GM12878 (cell line): ENCODE results near the gene HCFC2.

Experiments used
- FOXM1 ChIP-seq: IDR thresholded peaks from 2 replicates; pipeline ENCODE4 v1.6.1; 2012; ENCODE audit warnings: low read depth, mild to moderate bottlenecking, inconsistent platforms, low read length, moderate library complexity
- MYC ChIP-seq: IDR thresholded peaks from 2 replicates; pipeline ENCODE4 v1.6.1; 2011; ENCODE audit warnings: mild to moderate bottlenecking, low read length, moderate library complexity, inconsistent platforms; ENCODE audit not compliant: insufficient read depth, insufficient replicate concordance, insufficient read length, severe bottlenecking
- TF ChIP-seq, protein P1 (sequence below), 3 experiments: IDR thresholded peaks in 2 of 3; conservative IDR thresholded peaks in 1 of 3; 2 replicates each; pipeline ENCODE4 v1.5.1; 2011; ENCODE audit warnings: low read depth in 3 of 3, low read length in 3 of 3, mild to moderate bottlenecking in 3 of 3, control low read depth in 2 of 3, moderate library complexity in 2 of 3, inconsistent platforms in 1 of 3, mixed read lengths in 1 of 3; ENCODE audit not compliant: control insufficient read depth in 2 of 3, insufficient read depth in 1 of 3; ENCODE audit errors: extremely low read depth in 1 of 3

DNA sequence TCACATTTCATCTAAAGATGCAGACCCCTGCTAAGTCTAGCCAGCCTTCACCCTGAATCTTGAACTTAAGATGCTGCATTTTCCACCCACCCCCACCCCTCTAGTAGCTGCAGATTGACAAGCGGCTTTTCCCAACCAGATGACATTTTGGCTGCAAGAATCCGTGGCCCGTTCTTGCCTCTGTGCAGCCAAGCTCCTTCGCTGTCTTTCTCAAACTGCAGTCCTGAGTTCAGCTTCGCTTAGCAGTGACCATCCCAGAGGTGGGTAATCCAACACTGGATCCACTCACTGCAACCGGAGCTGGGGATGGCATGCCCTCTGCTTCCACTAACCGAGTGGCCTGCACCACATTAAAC lies 74.4 kb downstream of the HCFC2 start:
- TF ChIP-seq FOXM1 (no peak), MYC (peak; percentile 15)
- TF ChIP-seq, protein P1, sequence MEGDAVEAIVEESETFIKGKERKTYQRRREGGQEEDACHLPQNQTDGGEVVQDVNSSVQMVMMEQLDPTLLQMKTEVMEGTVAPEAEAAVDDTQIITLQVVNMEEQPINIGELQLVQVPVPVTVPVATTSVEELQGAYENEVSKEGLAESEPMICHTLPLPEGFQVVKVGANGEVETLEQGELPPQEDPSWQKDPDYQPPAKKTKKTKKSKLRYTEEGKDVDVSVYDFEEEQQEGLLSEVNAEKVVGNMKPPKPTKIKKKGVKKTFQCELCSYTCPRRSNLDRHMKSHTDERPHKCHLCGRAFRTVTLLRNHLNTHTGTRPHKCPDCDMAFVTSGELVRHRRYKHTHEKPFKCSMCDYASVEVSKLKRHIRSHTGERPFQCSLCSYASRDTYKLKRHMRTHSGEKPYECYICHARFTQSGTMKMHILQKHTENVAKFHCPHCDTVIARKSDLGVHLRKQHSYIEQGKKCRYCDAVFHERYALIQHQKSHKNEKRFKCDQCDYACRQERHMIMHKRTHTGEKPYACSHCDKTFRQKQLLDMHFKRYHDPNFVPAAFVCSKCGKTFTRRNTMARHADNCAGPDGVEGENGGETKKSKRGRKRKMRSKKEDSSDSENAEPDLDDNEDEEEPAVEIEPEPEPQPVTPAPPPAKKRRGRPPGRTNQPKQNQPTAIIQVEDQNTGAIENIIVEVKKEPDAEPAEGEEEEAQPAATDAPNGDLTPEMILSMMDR (IDR thresholded peaks at IDR 0.05 in 2 of 3, conservative IDR thresholded peaks at IDR 0.05 in 1 of 3; ENCODE audit: control insufficient read depth in 2 of 3, extremely low read depth in 1 of 3, insufficient read depth in 1 of 3, low read depth in 3 of 3, low read length in 3 of 3), result no peak
